Esophagus squamous epithelium (tissue), 4 donors: Measurements from ENCODE around the gene TSPAN18.

Source experiments
- CTCF ChIP-seq, 6 experiments: fragments of 450-650 bp in 4 of 6; fragments of 200-600 bp in 2 of 6; sonication (generic) in 2 of 6; IDR thresholded peaks; one replicate each; pipeline ENCODE4 v1.5.1; 2016 to 2019; ENCODE audit warnings: antibody characterized with exemption in 6 of 6, mild to moderate bottlenecking in 4 of 6, moderate library complexity in 4 of 6
- POLR2A ChIP-seq, 4 donors: fragments of 450-650 bp; IDR thresholded peaks; one replicate each; pipeline ENCODE4 v1.6.1; 2017; ENCODE audit warnings: antibody characterized with exemption in 4 of 4, mild to moderate bottlenecking in 4 of 4, moderate library complexity in 3 of 4

GRCh38 chr11:44934735-44935250 lies 208.0 kb downstream of the TSPAN18 start:
- TF ChIP-seq CTCF (IDR thresholded peaks at IDR 0.05) (no peak), POLR2A (IDR thresholded peaks at IDR 0.05) (no peak)
